NOMO-1 treated with dmso at 0.1 percent for 144 hours (cell line): ENCODE measurements around the gene TMEM44.

Source experiments
- DNase-seq: peaks from one replicate; lab custom pipeline; 2025; ENCODE audit not compliant: unreplicated experiment; lab: John Stamatoyannopoulos, UW

The TMEM44 gene

DNA sequence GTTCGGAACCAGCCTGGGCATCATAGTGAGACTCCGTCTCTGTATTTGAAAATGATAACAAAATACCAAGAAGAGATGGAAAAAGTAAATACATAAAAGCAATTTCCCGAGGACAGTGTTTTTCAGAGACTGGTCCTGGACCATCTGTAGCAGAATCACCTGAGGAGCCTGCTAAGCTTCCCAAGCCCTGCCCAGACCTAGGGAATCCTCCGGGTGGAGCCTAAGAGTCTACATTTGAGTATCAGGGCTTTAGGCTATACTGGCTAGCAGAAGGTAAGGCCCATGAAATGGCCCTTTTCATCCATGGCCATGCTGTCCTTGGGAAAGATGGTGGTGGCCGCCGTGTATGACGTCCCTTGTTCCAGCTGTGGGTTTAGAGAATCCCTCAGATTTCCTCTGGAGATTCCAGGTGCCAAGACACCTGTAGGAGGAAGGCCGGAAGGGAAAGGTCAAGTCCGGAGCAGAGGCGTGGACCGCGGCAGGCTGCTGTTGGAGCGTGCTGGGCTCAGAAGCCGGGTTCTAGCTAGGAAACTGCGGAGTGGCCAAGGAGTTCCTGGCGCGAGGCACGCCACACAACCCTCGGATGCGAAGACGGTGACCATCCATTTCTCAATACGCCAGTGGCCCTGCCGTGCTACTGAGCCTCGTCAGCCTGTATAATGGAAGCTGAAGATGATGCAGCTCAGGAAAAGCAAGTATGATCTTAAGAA is 50.9 kb downstream of the TMEM44 start:
- no peak for DNase-seq

DNA sequence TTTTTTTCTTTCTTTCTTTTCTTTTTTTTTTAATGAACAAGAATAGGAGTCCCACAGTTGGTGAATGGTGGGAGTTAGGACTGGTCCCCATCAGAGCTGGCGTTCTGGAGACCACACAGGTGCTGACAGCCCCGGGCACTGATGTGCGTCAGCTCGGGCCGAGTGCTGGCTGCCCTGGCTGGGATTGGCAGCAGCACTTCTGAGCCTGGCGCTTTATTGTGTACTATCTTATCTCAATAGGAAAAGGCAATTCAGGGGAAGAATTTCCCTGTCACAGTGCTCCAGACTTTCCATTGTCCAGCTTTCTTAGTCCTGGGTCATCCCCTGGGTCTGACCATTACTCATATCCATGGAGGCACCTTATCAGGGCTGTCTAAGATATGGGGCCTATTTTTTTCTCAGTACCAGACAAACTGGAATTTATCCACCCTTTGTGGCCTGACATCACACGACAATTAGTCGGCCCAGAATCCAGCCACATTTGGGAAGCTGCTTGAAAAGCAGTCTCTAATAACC is 54.1 kb downstream of the TMEM44 start:
- no peak for DNase-seq

- peak; percentile 66 for DNase-seq
Measured at GRCh38 chr3:194577986-194578905, 55.0 kb downstream of the TMEM44 start.

DNA sequence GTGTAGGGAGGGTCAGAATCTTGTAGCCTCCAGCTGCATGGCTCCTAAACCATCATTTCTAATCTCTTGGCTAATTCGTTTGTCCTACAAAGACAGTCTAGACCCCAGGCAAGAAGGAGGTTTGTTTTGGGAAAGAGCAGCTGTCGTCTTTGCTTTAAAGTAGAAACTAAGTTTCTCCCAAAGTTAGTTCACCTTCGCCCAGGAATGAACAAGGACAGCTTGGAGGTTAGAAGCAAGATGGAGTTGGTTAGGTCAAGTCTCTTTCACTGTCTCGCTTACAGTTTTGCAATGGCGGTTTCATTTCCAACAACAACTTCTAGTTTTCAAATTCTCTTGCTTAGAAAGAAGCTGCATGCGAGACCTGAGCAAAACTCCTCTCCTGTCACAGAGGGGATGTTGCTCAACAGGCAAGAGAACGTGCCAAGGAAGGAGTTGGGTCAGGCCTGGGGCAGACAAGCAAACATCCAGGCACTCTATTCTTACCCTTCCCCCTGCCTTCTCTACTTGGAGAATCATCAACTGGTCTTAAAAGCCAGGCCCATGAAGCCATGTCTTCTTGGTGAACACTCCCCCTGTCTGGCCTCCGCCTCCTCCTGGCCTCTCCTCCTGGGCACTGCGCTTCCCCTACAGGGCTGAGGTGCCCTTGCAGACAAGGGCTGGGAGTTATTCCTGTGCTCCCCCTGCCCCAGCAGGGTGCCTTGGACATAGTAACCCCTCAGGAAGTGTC is 57.6 kb downstream of the TMEM44 start:
- peak; percentile 96 for DNase-seq

DNA sequence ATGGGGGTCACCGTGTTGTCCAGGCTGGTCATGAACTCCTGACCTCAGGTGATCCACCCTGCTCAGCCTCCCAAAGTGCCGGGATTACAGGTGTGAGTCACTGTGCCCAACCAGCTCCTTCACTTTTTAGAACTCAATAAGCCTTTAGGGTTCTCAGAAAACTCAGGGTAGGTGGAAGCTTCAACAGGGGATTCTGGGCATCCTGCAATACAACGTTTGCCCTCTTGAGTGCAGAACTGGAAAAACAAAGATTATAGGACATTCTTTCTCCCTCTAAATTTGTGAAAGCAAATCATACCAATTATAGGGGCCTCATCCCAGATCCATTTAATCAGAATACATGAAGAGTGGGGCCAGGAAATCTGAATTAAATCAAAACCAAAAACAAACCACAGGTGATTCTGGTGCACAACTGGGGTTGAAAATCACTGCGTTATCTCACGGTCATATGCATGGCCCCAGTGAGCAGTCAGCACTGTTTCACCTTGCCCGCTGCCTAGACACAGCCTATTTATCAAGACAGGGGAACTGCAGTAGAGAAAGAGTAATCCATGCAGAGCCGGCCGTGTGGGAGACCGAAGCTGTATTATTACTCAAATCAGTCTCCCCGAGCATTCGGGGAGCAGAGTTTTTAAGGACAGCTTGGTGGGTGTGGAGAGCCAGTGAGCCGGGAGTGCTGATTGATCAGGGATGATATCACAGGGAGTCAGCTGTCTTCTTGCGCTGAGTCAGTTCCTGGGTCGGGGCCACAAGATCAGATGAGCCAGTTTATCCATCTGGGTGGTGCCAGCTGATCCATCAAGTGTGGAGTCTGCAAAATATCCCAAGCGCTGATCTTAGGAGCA is 58.4 kb downstream of the TMEM44 start:
- DNase-seq, result no peak

GRCh38 chr3:194573680-194574437 is 59.4 kb downstream of the TMEM44 start:
- DNase-seq, result peak; percentile 49

- DNase-seq, result no peak
Measured at GRCh38 chr3:194572944-194573491, 60.2 kb downstream of the TMEM44 start.

- DNase-seq, result no peak
Measured at GRCh38 chr3:194572143-194572789, 61.0 kb downstream of the TMEM44 start.

DNA sequence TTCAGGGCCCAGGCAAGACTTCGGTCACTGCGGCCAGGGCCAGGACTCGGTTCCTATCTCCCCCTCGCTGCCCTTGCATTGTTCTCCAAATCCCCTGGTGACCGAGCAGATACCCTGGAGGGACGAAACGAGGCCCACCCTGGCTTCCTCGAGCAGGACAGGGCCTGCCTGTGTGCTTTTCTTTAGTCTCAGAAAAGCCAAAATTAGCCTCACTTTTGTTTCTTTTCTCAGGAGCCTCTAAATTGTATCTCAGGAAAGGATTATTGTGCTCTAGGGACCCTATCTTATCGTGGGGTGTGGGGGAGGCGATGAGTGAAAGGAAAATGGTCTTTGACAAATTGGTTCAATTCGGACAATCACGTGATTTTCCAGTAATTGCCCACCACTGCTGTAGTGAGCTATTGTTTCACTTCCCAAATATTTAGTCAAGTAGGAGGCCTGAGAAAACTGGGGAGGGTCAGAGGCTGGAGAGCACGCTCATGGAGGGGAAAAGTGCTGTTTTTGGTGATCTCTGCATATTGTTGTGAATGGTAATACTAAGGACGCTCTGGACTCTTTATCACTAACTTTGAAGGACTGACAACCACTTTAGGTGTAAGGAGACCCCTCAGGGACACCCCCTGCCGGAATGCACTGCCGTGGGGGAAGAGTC is 61.6 kb downstream of the TMEM44 start:
- DNase-seq, result no peak

DNA sequence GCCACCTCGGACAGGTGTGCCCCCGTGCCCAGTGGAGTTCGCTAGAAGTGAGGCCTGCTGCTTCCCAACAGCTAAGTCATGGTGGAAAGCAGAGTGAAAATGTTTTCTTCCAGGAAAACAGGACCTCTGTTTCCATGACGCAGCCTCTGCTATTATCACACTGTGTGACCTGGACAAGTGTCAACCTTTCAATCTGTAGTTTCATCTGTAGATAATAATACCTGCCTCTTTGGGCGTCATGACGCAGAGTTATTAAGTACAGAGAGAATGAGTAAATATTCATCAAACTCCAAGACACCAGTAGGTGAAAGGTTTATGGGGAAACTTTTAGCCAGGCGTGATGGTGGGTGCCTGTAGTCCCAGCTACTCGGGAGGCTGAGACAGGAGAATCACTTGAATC is 62.3 kb downstream of the TMEM44 start:
- DNase-seq, result no peak

- peak; percentile 82 for DNase-seq
Measured at GRCh38 chr3:194570235-194570634, 63.0 kb downstream of the TMEM44 start.

DNA sequence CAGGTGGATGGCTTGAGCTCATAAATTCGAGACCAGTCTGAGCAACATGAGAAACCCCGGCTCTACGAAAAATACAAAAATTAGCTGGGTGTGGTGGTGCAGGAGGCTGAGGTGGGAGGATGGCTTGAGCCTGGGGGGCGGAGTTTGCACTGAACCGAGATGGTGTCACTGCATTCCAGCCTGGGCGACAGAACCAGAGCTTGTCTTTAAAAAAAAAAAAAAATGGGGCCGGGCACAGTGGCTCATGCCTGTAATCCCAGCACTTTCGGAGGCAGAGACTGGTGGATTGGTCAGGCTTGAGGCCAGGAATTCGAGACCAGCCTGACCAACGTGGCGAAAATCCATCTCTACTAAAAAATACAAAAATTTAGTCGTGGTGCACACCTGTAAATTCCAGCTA is 64.0 kb downstream of the TMEM44 start:
- no peak for DNase-seq

DNA sequence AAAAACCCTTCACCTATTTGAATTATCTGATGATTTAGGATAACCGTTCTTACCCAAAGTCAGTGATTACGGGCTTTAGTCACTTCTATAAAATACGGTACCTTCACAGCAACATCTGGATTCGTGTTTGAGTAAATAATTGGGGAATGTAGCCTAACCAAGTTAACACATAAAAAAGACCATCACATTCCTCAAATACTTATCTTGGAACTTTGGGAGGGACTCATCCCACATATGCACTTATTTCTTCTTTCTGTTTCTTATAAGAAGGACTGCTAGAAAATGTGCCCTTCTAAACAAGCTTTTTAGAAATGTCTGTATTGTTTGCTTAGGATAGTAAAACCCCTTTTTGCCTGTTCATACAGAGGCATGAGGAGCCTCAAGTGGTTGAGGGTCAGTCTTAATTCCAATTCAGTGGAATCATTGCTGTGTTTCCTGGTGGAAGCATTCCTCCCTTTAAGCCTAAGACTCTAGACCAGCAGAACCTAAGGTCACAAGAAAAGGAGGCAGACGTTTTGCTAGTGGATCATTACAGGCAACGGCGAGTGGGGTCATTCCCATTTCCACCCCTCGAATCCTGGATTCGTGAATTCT is 67.5 kb downstream of the TMEM44 start:
- no peak for DNase-seq

DNA sequence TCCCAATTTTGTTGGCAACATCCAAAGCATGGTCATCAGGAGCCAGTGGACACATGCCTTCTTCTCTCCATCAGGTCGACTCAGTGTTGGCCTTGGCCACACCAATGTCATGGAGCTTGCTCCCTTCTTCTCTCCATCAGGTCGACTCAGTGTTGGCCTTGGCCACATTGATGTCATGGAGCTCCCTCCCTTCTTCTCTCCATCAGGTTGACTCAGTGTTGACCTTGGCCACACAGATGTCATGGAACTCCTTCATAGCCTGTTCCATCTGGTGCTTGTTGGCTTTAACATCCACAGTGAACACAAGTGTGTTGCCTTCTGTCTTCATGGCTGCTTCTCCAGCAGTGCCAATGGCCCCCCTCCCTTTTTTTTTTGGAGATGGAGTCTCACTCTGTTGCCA is 70.2 kb downstream of the TMEM44 start:
- no peak for DNase-seq

GRCh38 chr3:194561306-194561974 is 71.8 kb downstream of the TMEM44 start:
- no peak for DNase-seq

DNA sequence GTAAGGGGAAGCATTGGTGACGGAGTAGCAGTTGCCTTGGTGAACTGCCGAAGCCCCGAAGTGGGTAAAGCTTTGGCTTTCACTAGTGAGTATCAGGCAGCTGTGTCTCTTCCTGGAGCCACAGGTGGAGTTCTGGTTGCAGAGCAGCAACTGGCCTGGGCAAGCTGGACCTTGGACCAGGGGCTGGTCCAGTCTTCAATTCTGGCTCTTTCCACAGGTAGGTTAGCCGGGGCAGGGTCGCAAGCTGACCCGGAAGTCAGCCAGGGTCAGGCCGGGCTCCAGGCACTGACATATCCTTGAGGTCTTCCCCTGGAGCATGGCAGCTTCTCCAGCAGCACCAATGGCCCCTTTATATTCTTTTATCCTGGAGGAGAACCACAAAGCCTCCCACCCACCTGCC is 73.2 kb downstream of the TMEM44 start:
- DNase-seq, result no peak

- DNase-seq, result no peak
Measured at GRCh38 chr3:194559530-194559929, 73.7 kb downstream of the TMEM44 start.
